ENCODE data around the gene PLEKHF1.
"Not testable (repeated sequence)": the region's sequence is repeated elsewhere in the genome, so short reads cannot be mapped to it uniquely, and the experiment has no call there.

Gene PLEKHF1

GRCh38 chr19:29704562-29705558, 39.6 kb downstream of the PLEKHF1 start:
- peak; percentile 38 for DNase-seq

GRCh38 chr19:29705706-29706105, 40.4 kb downstream of the PLEKHF1 start:
- DNase-seq = no peak

- no peak for DNase-seq
Observed at GRCh38 chr19:29706635-29707034, 41.4 kb downstream of the PLEKHF1 start.

- no peak for DNase-seq
Observed at GRCh38 chr19:29708554-29709439, 43.5 kb downstream of the PLEKHF1 start.

- not testable (repeated sequence) for DNase-seq
Observed at GRCh38 chr19:29709440-29709798, 44.2 kb downstream of the PLEKHF1 start.

GRCh38 chr19:29711584-29712132, 46.4 kb downstream of the PLEKHF1 start:
- peak; percentile 22 for DNase-seq

GRCh38 chr19:29712744-29713516, 47.7 kb downstream of the PLEKHF1 start:
- DNase-seq = peak; percentile 31

GRCh38 chr19:29714371-29714952, 49.2 kb downstream of the PLEKHF1 start:
- peak; percentile 77 for DNase-seq

- DNase-seq = peak; percentile 57
Observed at GRCh38 chr19:29714953-29715700, 49.9 kb downstream of the PLEKHF1 start, which contains the start of gene C19orf12. Gene C19orf12 (minus strand): TSS chr19:29715261. CDS start chr19:29708413, 6,848 bp downstream.

- DNase-seq = peak; percentile 8
Observed at GRCh38 chr19:29715701-29716581, 50.7 kb downstream of the PLEKHF1 start.

GRCh38 chr19:29717051-29717450, 51.8 kb downstream of the PLEKHF1 start:
- no peak for DNase-seq

- no peak for DNase-seq
Observed at GRCh38 chr19:29724102-29724641, 58.9 kb downstream of the PLEKHF1 start.

- DNase-seq = no peak
Observed at GRCh38 chr19:29724746-29725145, 59.5 kb downstream of the PLEKHF1 start.

Data from CD4-positive, alpha-beta T cell treated with Interleukin-17A for 1 hour (primary cell).